Vagina (tissue), 2 donors: Measurements from ENCODE around the gene ENTPD1.

Experiments used
- POLR2AphosphoS5 ChIP-seq, 2 donors: sonication (generic); formaldehyde crosslinking; IDR thresholded peaks; one replicate each; pipeline ENCODE4 v1.9.0; 2017; ENCODE audit warnings: antibody characterized with exemption in 2 of 2, mild to moderate bottlenecking in 2 of 2, low read depth in 1 of 2; ENCODE audit not compliant: insufficient read depth in 1 of 2
- TF ChIP-seq, protein P1 (sequence below), 3 experiments: fragments of 450-650 bp in 2 of 3; fragments of 200-600 bp in 1 of 3; sonication (generic) in 1 of 3; IDR thresholded peaks; one replicate each; pipeline ENCODE4 v1.5.1; 2017 to 2019; ENCODE audit warnings: antibody characterized with exemption in 3 of 3, mild to moderate bottlenecking in 2 of 3, moderate library complexity in 2 of 3

DNA sequence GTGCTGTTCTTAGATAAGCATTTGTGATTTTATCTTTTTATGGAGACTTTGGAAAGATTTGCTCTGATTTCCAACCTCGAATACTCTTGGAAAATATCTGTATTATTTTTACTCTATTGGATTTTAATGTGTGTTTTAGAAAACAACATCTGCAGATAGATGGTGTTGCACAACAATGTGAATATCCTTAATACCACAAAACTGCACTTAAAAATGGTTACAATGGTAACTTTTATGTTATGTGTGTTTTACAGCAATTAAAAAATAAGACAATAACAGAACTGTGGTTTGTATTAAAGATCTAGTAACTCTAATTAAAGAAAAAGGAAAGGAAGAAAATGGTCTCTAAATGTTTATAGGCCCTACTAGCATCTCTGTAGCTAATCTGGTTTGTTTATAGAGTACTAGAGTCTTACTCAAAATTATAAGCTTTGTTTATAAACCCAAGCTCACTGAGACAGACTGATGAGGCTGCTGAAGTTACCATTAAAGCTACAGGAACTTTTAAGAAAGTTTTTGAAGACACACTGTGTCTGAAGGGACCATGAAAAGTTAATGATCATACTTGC, 77.2 kb downstream of the ENTPD1 start:
- TF ChIP-seq, protein P1, sequence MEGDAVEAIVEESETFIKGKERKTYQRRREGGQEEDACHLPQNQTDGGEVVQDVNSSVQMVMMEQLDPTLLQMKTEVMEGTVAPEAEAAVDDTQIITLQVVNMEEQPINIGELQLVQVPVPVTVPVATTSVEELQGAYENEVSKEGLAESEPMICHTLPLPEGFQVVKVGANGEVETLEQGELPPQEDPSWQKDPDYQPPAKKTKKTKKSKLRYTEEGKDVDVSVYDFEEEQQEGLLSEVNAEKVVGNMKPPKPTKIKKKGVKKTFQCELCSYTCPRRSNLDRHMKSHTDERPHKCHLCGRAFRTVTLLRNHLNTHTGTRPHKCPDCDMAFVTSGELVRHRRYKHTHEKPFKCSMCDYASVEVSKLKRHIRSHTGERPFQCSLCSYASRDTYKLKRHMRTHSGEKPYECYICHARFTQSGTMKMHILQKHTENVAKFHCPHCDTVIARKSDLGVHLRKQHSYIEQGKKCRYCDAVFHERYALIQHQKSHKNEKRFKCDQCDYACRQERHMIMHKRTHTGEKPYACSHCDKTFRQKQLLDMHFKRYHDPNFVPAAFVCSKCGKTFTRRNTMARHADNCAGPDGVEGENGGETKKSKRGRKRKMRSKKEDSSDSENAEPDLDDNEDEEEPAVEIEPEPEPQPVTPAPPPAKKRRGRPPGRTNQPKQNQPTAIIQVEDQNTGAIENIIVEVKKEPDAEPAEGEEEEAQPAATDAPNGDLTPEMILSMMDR (IDR thresholded peaks at IDR 0.05): no peak
- TF ChIP-seq POLR2AphosphoS5 (IDR thresholded peaks at IDR 0.05; ENCODE audit: insufficient read depth in 1 of 2, low read depth in 1 of 2): no peak
